OCI-LY1 (cell line): ENCODE results near the gene SLC2A5.

Experiments used
- EZH2 ChIP-seq: fragments of 200-600 bp; sonication (generic), shearing (Covaris generic); IDR thresholded peaks from 2 replicates; pipeline ENCODE4 v1.8.0; 2017; ENCODE audit warnings: borderline replicate concordance, mixed run types, mild to moderate bottlenecking, antibody characterized with exemption, low read length, moderate library complexity, mixed read lengths
- TF ChIP-seq, protein P1 (sequence below): fragments of 200-600 bp; sonication (generic), shearing (Covaris generic); IDR thresholded peaks from 2 replicates; pipeline ENCODE4 v1.5.1; 2017; ENCODE audit warnings: mild to moderate bottlenecking, antibody characterized with exemption, low read length, moderate library complexity, mixed read lengths

GRCh38 chr1:9005395-9005708 is 64.1 kb downstream of the SLC2A5 start:
- TF ChIP-seq, protein P1, sequence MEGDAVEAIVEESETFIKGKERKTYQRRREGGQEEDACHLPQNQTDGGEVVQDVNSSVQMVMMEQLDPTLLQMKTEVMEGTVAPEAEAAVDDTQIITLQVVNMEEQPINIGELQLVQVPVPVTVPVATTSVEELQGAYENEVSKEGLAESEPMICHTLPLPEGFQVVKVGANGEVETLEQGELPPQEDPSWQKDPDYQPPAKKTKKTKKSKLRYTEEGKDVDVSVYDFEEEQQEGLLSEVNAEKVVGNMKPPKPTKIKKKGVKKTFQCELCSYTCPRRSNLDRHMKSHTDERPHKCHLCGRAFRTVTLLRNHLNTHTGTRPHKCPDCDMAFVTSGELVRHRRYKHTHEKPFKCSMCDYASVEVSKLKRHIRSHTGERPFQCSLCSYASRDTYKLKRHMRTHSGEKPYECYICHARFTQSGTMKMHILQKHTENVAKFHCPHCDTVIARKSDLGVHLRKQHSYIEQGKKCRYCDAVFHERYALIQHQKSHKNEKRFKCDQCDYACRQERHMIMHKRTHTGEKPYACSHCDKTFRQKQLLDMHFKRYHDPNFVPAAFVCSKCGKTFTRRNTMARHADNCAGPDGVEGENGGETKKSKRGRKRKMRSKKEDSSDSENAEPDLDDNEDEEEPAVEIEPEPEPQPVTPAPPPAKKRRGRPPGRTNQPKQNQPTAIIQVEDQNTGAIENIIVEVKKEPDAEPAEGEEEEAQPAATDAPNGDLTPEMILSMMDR = no peak
- no peak for TF ChIP-seq EZH2
